ENCODE measurements around the gene ESD.

ESD gene

GRCh38 chr13:46739447-46740098 is 57.4 kb downstream of the ESD start:
- DNase-seq, result no peak

DNA sequence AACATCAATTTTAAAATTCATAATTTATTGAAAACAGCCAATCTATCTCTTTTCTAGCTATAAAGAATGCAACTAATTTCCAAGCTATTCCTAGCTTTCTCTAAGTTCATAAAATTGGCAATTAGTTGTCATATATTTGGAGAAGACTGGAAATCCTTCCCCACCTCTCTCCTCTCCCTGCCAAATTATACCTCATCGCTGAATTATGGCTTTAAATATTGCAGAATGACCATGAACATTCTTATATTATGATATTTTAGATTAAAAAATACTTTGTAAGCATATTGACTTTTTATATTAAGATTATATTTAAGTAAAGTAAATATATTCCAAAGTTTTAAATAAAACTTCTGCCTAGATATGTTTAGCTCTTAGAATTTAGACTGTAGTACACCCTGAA is 58.2 kb downstream of the ESD start:
- DNase-seq, result no peak

GRCh38 chr13:46738055-46738454 is 58.9 kb downstream of the ESD start:
- no peak for DNase-seq

GRCh38 chr13:46736541-46737310 is 60.2 kb downstream of the ESD start:
- DNase-seq, result no peak

DNA sequence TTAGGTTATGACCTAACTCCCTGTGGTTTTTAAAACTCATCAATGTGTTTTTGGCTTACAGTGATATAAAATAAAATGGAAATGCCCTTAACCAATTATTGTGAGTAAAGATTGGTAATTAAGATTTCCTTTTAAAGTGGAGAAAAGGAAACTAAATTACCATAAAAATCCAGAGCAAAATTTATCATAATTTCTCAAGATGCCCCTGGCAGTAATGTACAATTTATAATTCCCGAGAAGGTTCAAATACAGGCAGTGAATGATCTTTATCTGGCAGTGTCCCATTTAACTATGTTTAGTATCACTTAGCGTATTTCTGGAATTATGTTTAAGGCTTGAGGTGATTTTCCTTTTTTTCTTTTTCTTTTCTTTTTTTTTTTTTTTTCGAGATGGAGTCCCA is 61.5 kb downstream of the ESD start:
- no peak for DNase-seq

DNA sequence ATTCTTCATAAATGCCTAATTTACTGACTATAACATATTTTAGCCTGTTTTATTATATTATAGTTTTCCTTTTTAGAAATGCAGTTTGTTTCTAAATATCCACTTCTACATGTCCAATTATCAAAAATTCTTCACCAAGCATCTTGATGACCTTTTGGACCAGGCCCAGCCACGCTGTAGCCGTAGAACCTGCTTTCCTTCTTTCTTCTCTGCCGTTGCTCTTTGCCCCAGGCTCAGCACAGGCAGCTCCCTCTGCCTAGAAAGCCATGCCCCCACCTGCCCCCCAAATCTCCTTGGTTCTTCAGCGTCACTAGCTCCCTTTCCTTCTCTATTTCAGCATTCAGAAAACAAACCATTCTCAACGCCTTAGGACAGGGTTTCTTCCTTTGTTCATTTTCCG is 65.4 kb downstream of the ESD start:
- no peak for DNase-seq

DNA sequence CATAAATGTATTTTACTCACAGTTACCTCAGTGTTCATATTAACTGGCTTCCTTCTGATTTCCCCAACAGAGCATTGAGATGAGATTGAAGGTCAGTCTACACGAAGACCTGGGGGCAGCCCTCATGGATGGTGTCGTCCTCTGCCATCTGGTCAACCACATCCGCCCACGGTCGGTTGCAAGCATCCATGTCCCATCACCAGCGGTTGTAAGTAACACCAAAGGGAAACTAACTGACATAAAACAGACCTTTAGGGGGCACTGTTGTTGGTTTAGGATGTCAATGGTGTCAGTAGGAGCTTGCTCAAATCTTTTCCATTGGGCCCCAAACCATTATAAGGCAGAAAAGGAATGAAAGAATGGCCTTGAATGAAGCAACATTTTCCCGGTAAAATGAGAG is 68.2 kb downstream of the ESD start:
- DNase-seq, result no peak

GRCh38 chr13:46726347-46726746 is 70.6 kb downstream of the ESD start:
- DNase-seq, result no peak

Data from NCI-H2029 treated with DMSO at 0.1 percent for 48 hours (cell line).